SK-N-MC (cell line): ENCODE measurements around the gene F2RL2.

ENCODE experiments used
- DNase-seq: peaks from one replicate; pipeline ENCODE4 v3.0.0-alpha.2; 2011; ENCODE audit warnings: low read depth, low spot score
- H3K27ac ChIP-seq: fragments of 200-600 bp; sonication (generic); 2 replicates; pipeline ENCODE4 v1.5.1; 2016; ENCODE audit warnings: mixed run types
- H3K36me3 ChIP-seq: fragments of 200-600 bp; sonication (generic); 2 replicates; pipeline ENCODE4 v1.6.1; 2017; ENCODE audit warnings: antibody characterized with exemption, low read length, mixed read lengths; ENCODE audit not compliant: insufficient read depth
- H3K4me3 ChIP-seq: fragments of 200-600 bp; sonication (generic); 2 replicates; pipeline ENCODE4 v1.5.1; 2016
- H3K9ac ChIP-seq: fragments of 200-600 bp; sonication (generic); 2 replicates; pipeline ENCODE4 v1.8.0; 2017; ENCODE audit warnings: mixed run types, mixed read lengths; ENCODE audit not compliant: insufficient read length
- H3K9me3 ChIP-seq: fragments of 200-600 bp; sonication (generic); 2 replicates; pipeline ENCODE4 v1.6.1; 2017; ENCODE audit warnings: low read depth, mild to moderate bottlenecking, antibody characterized with exemption, low read length, moderate library complexity, mixed read lengths
- EZH2 ChIP-seq: fragments of 200-600 bp; sonication (generic); IDR thresholded peaks from one replicate; pipeline ENCODE4 v1.6.1; 2017; ENCODE audit warnings: antibody characterized with exemption
- FOXP2 ChIP-seq: optimal IDR thresholded peaks from 2 replicates; pipeline ENCODE3; 2011; ENCODE audit warnings: mild to moderate bottlenecking, moderate library complexity; ENCODE audit not compliant: insufficient read depth; ENCODE audit errors: extremely low read length, control extremely low read depth

Gene F2RL2

GRCh38 chr5:76571559-76571958, 51.6 kb downstream of the F2RL2 start:
- no peak for TF ChIP-seq EZH2
- no peak overlapping the region for H3K9ac ChIP-seq
- H3K36me3 ChIP-seq: no peaks in the 10 kb centered on the region
- H3K4me3 ChIP-seq: no peak overlapping the region
- no peak for DNase-seq
- H3K9me3 ChIP-seq: no peaks in the 10 kb centered on the region
- no peak overlapping the region for H3K27ac ChIP-seq

GRCh38 chr5:76570153-76570552, 53.0 kb downstream of the F2RL2 start:
- no peak for DNase-seq
- Histone ChIP-seq H3K9ac (no peak overlapping the region), H3K27ac (no peak overlapping the region), H3K9me3 (no peaks in the 10 kb centered on the region), H3K36me3 (no peaks in the 10 kb centered on the region), H3K4me3 (no peak overlapping the region)
- TF ChIP-seq FOXP2: no peak
